Heart left ventricle (tissue), 16 donors: ENCODE results near the gene IFI27L2. TPM values are rescaled to one million over a fixed set of nuclear protein-coding genes. Genes with fewer than 3 reads are reported as not detected.

Experiments used
- ATAC-seq, 4 donors: fragments of 200-7000 bp; cut with Tn5 transposase; one replicate each; pipeline ENCODE4 v1.9.1; 2020 to 2022; ENCODE audit warnings: moderate library complexity in 4 of 4, mild to moderate bottlenecking in 3 of 4, moderate number of reproducible peaks in 1 of 4
- DNase-seq, 5 donors: peaks; one replicate each; pipeline ENCODE4 v3.0.0-alpha.2; 2020
- H3K27ac ChIP-seq, 12 donors: fragments of 200-600 bp; sonication (generic) in 4 of 12; one replicate each; pipeline versions ENCODE4 v1.5.0 to v1.8.0; 2016 to 2022; ENCODE audit warnings: mild to moderate bottlenecking in 2 of 12
- H3K27me3 ChIP-seq, 9 donors: fragments of 200-600 bp; sonication (generic) in 2 of 9; one replicate each; pipeline versions ENCODE4 v1.5.1 to v1.8.0; 2016 to 2022; ENCODE audit warnings: mild to moderate bottlenecking in 3 of 9
- H3K36me3 ChIP-seq, 9 donors: fragments of 200-600 bp; sonication (generic) in 2 of 9; one replicate each; pipeline versions ENCODE4 v1.5.0 to v1.8.0; 2018 to 2022; ENCODE audit warnings: mild to moderate bottlenecking in 2 of 9
- H3K4me1 ChIP-seq, 12 donors: fragments of 200-600 bp; sonication (generic) in 4 of 12; one replicate each; pipeline versions ENCODE4 v1.5.0 to v1.8.0; 2016 to 2022; ENCODE audit warnings: mild to moderate bottlenecking in 3 of 12
- H3K4me3 ChIP-seq, 12 donors: fragments of 200-600 bp; sonication (generic) in 4 of 12; one replicate each; pipeline versions ENCODE4 v1.5.0 to v1.8.0; 2017 to 2022; ENCODE audit warnings: mild to moderate bottlenecking in 9 of 12, moderate library complexity in 4 of 12
- H3K9me3 ChIP-seq, 12 donors: fragments of 200-600 bp; sonication (generic) in 4 of 12; one replicate each; pipeline versions ENCODE4 v1.5.0 to v1.8.0; 2016 to 2022; ENCODE audit warnings: mild to moderate bottlenecking in 1 of 12
- CTCF ChIP-seq, 12 donors: fragments of 200-600 bp; sonication (generic) in 4 of 12; IDR thresholded peaks; one replicate each; pipeline versions ENCODE4 v1.5.0 to v1.8.0; 2018 to 2022; ENCODE audit warnings: antibody characterized with exemption in 12 of 12, mild to moderate bottlenecking in 5 of 12
- POLR2A ChIP-seq, 2 donors: fragments of 450-650 bp; IDR thresholded peaks; one replicate each; pipeline ENCODE4 v1.6.1; 2017; ENCODE audit warnings: antibody characterized with exemption in 2 of 2, mild to moderate bottlenecking in 2 of 2, moderate library complexity in 2 of 2
- WGBS, 4 donors: extraction: QIAGEN DNeasy Blood & Tissue Kit in 2 of 4; methylation state at CpG; one replicate each; pipeline versions ENCODE4 v1.1.5 to v1.1.7; 2013 to 2018; 5-methylcytosine and 5-hydroxymethylcytosine counted together
- intact Hi-C, 10 donors: fragments of 100-400 bp; cut with DNase I; formaldehyde crosslinking; loops; one replicate each; pipeline versions ENCODE4 v1.11.1 to v1.14.2; 2022
- polyA plus RNA-seq, 2 donors: library from polyadenylated mRNA; stranded (reverse); fragments of 200-250 nt; gene quantifications; one replicate each; pipeline ENCODE4 v1.2.3, GENCODE V29; 2013
- total RNA-seq, 9 donors: library from RNA; depleted of rRNA in 2 of 9; stranded (reverse); fragments of >200 nt in 2 of 9; fragmentation: NEBNext Ultra II Directional in 3 of 9; extraction: Animal tissue kit (Norgen Biotek cat#: 25700) in 3 of 9; gene quantifications; one replicate each; pipeline versions ENCODE4 v1.1.0 to v1.2.4, GENCODE V29; 2016 to 2023
- donor health status: ischemic (EF 13 %, LVEDD 7.1; RV severe dilation, severe dysfunction).
- donor health status: healthy with polysubstance abuse.
- donor health status: DM: no; HTN: yes; CAD: no.
- donor health status: DM: no; HTN: no; CAD: no.
- donor health status: ischemic (EF 25% LVEDD 6.9; RV normal size, moderate dysfunction).
- donor health status: ischemic (EF 25% LVEDD 5.7; RV mildly dilated, moderate dysfunction).
- donor health status: healthy.
- donor health status: DM: yes; HTN: yes; CAD: no.
- donor health status: ischemic (EF 35%, LVEDD 5.7; RV mildly dilated, moderate dysfunction).
- donor health status: nonischemic (EF 11% LVEDD 7.7; RV severe dilation, severe dysfunction).
- donor health status: DM: yes; HTN: yes; CAD: no.
- donor health status: PGD.
- donor health status: ischemic (EF 29% LVEDD 5.4; RV normal size, mild dysfunction).
- donor health status: nonischemic (EF 23%, LVEDD 6.1; RV moderate dilation, normal function).

IFI27L2 gene
- total and polyA plus RNA-seq, 11 donors = 44.8 to 102 (median 61.8) TPM

GRCh38 chr14:94088516-94088915 lies 40.9 kb downstream of the IFI27L2 start:
- Histone ChIP-seq H3K27ac (no peak overlapping the region), H3K4me3 (no peak overlapping the region), H3K36me3 (no peaks in the 10 kb centered on the region), H3K4me1 (no peaks in the 10 kb centered on the region), H3K27me3 (no peaks in the 10 kb centered on the region), H3K9me3 (no peaks in the 10 kb centered on the region)
- intact Hi-C loops = no loop called here
- 85 to 91% (median 90%) methylated on average over 5 of the region's 5 CpGs for WGBS, 4 donors
- no peak for TF ChIP-seq POLR2A (IDR thresholded peaks at IDR 0.05)
- TF ChIP-seq CTCF (IDR thresholded peaks at IDR 0.05) = no peak
- DNase-seq (no peak), ATAC-seq (no peak)

- Histone ChIP-seq H3K27ac (no peak overlapping the region), H3K4me3 (no peak overlapping the region), H3K4me1 (no peaks in the 10 kb centered on the region), H3K27me3 (no peaks in the 10 kb centered on the region), H3K36me3 (no peaks in the 10 kb centered on the region), H3K9me3 (no peaks in the 10 kb centered on the region)
- intact Hi-C loops = no loop called here
- ATAC-seq (no peak), DNase-seq (no peak)
- 73 to 91% (median 75%) methylated on average over 4 of the region's 4 CpGs for WGBS, 4 donors
- TF ChIP-seq POLR2A (IDR thresholded peaks at IDR 0.05) (no peak), CTCF (IDR thresholded peaks at IDR 0.05) (no peak)
These were observed 41.5 kb downstream of the IFI27L2 start for GRCh38 chr14:94087891-94088290.

GRCh38 chr14:94081386-94081820 lies 48.0 kb downstream of the IFI27L2 start:
- no peak for ATAC-seq
- TF ChIP-seq POLR2A (IDR thresholded peaks at IDR 0.05) = no peak
- no peak for TF ChIP-seq CTCF (IDR thresholded peaks at IDR 0.05)

GRCh38 chr14:94080621-94081385 lies 48.6 kb downstream of the IFI27L2 start, which contains the start of the genes DDX24 and IFI27L1:
DDX24 (minus strand) TSS chr14:94081202; CDS start chr14:94079742, 1,460 bp downstream.
IFI27L1 (plus strand) TSS chr14:94081310; CDS start chr14:94096938, 15,628 bp downstream.
- Histone ChIP-seq H3K4me1 (peaks cover 12 to 53% (median 42%) of the 10 kb centered on the region in 12 donors), H3K4me3 (peak within 1 kb of the TSS; percentile 71 to 100 (median 90)), H3K36me3 (peaks cover 0 to 36% (median 17%) of the 10 kb centered on the region in 9 donors), H3K27ac (peak within 1 kb of the TSS; percentile 81 to 95 (median 91)), H3K27me3 (no peaks in the 10 kb centered on the region), H3K9me3 (peaks cover 0 to 5% (median 0%) of the 10 kb centered on the region in 12 donors)
- WGBS, 4 donors = 0 to 1% (median 1%) methylated on average over 56 to 77 of the region's 77 CpGs
- ATAC-seq = peak; percentile 99 to 100 (median 100)
- peak; percentile 96 to 98 (median 98) for DNase-seq
- intact Hi-C loops = loop anchor here in 3 of 10 donors (2.0 to 5.0 kb wide), 4 partner anchors 30 to 51 kb away; partner anchors contain the start of genes IFI27L2 (in 2 of the 3) and IFI27 (in 1 of the 3)
- TF ChIP-seq POLR2A (IDR thresholded peaks at IDR 0.05) (peak; percentile 89 to 97), CTCF (IDR thresholded peaks at IDR 0.05) (peak in 1 of 12 donors; percentile 13)

More at GRCh38 chr14:94081386-94081820, 48.0 kb downstream of the IFI27L2 start:
- Histone ChIP-seq H3K4me1 (peaks cover 12 to 47% (median 39%) of the 10 kb centered on the region in 12 donors), H3K27me3 (no peaks in the 10 kb centered on the region), H3K4me3 (peak overlapping the region; percentile 71 to 100 (median 90)), H3K9me3 (no peaks in the 10 kb centered on the region), H3K27ac (peak overlapping the region in 11 of 12 donors; percentile 63 to 95 (median 90)), H3K36me3 (peaks cover 0 to 31% (median 17%) of the 10 kb centered on the region in 9 donors)
- no peak for DNase-seq
- intact Hi-C loops = loop anchor here in 3 of 10 donors (2.0 to 5.0 kb wide), 4 partner anchors 29 to 51 kb away; partner anchors contain the start of genes IFI27L2 (in 2 of the 3) and IFI27 (in 1 of the 3)
- 1% methylated on average over 18 to 19 of the region's 19 CpGs for WGBS, 4 donors
